Neural cell (in vitro differentiated cells): ENCODE data around the gene ACOX1. TPM values are rescaled to one million over a fixed set of nuclear protein-coding genes. Genes with fewer than 3 reads are reported as not detected.

ENCODE experiments used
- H2AFZ ChIP-seq: fragments of 200-600, 300-800 bp; sonication (generic), shearing (Covaris generic); 2 replicates; pipeline ENCODE4 v1.6.0; 2014; ENCODE audit warnings: low read depth, mild to moderate bottlenecking, antibody characterized with exemption, low read length, moderate library complexity
- H3F3A ChIP-seq: fragments of 200-600 bp; shearing (Covaris generic); 2 replicates; pipeline ENCODE4 v1.6.1; 2016; ENCODE audit warnings: mild to moderate bottlenecking, moderate library complexity, mixed read lengths, antibody characterized with exemption, low read length; ENCODE audit not compliant: insufficient read depth, poor library complexity, severe bottlenecking
- H3K27ac ChIP-seq: fragments of 200-600, 300-800 bp; sonication (generic), shearing (Covaris generic); 2 replicates; pipeline ENCODE4 v1.5.1; 2014; ENCODE audit warnings: mild to moderate bottlenecking, low read length, moderate library complexity
- H3K27me3 ChIP-seq: fragments of 300-800, 200-600 bp; sonication (generic), shearing (Covaris generic); 2 replicates; pipeline ENCODE4 v1.6.0; 2014; ENCODE audit warnings: mild to moderate bottlenecking, low read depth, low read length, moderate library complexity; ENCODE audit not compliant: insufficient read depth
- H3K36me3 ChIP-seq: fragments of 300-800, 200-600 bp; sonication (generic), shearing (Covaris generic); 2 replicates; pipeline ENCODE4 v1.5.1; 2014; ENCODE audit warnings: mild to moderate bottlenecking, antibody characterized with exemption, low read length, moderate library complexity; ENCODE audit not compliant: insufficient read depth
- H3K4me2 ChIP-seq: fragments of 300-800, 200-600 bp; sonication (generic), shearing (Covaris generic); 2 replicates; pipeline ENCODE4 v1.6.0; 2014; ENCODE audit warnings: mild to moderate bottlenecking, low read length
- H3K4me3 ChIP-seq: fragments of 300-800, 200-600 bp; sonication (generic), shearing (Covaris generic); 2 replicates; pipeline ENCODE4 v1.5.1; 2014; ENCODE audit warnings: mild to moderate bottlenecking, low read length, moderate library complexity
- H3K79me2 ChIP-seq: fragments of 200-600 bp; shearing (Covaris generic); replicated peaks from 2 replicates; pipeline ENCODE4 v1.6.0; 2014; ENCODE audit warnings: mild to moderate bottlenecking, low read length, moderate library complexity; ENCODE audit not compliant: insufficient read depth
- H3K9ac ChIP-seq: fragments of 300-800, 200-600 bp; sonication (generic), shearing (Covaris generic); 2 replicates; pipeline ENCODE4 v1.6.1; 2016; ENCODE audit warnings: mild to moderate bottlenecking, low read length, mixed read lengths
- H3K9me2 ChIP-seq: fragments of 200-600 bp; shearing (Covaris generic); 2 replicates; pipeline ENCODE4 v1.6.1; 2016; ENCODE audit warnings: mild to moderate bottlenecking, low read length, mixed read lengths; ENCODE audit not compliant: insufficient read depth
- H3K9me3 ChIP-seq: fragments of 200-600, 300-800 bp; sonication (generic), shearing (Covaris generic); 2 replicates; pipeline ENCODE4 v1.6.1; 2016; ENCODE audit warnings: mild to moderate bottlenecking, mixed run types, low read length, moderate library complexity, mixed read lengths
- H4K20me1 ChIP-seq: fragments of 200-600 bp; shearing (Covaris generic); 2 replicates; pipeline ENCODE4 v1.6.1; 2016; ENCODE audit warnings: mild to moderate bottlenecking, mixed run types; ENCODE audit not compliant: insufficient read depth
- EP300 ChIP-seq: fragments of 450-650 bp; conservative IDR thresholded peaks from 2 replicates; pipeline ENCODE4 v1.6.1; 2014; ENCODE audit warnings: antibody characterized with exemption, mild to moderate bottlenecking, moderate library complexity; ENCODE audit not compliant: poor library complexity, severe bottlenecking
- EZH2 ChIP-seq: fragments of 200-600, 300-800 bp; shearing (Covaris generic), sonication (generic); IDR thresholded peaks from 2 replicates; pipeline ENCODE4 v1.6.1; 2014; ENCODE audit warnings: antibody characterized with exemption, low read length, borderline replicate concordance, mild to moderate bottlenecking; ENCODE audit not compliant: insufficient read depth, poor library complexity, severe bottlenecking
- MXI1 ChIP-seq: fragments of 450-650 bp; conservative IDR thresholded peaks from 2 replicates; pipeline ENCODE4 v1.6.1; 2014; ENCODE audit warnings: antibody characterized with exemption, mild to moderate bottlenecking; ENCODE audit not compliant: poor library complexity, severe bottlenecking
- POLR2AphosphoS5 ChIP-seq: IDR thresholded peaks from 2 replicates; pipeline ENCODE4 v1.6.1; 2012
- RAD21 ChIP-seq: fragments of 450-650 bp; conservative IDR thresholded peaks from 2 replicates; pipeline ENCODE4 v1.6.1; 2014; ENCODE audit warnings: antibody characterized with exemption, mild to moderate bottlenecking, moderate library complexity
- SMC3 ChIP-seq: fragments of 450-650 bp; conservative IDR thresholded peaks from 2 replicates; pipeline ENCODE4 v1.6.1; 2014; ENCODE audit warnings: antibody characterized with exemption, mild to moderate bottlenecking, moderate library complexity; ENCODE audit not compliant: poor library complexity
- TAF1 ChIP-seq: IDR thresholded peaks from 2 replicates; pipeline ENCODE4 v1.6.1; 2012; ENCODE audit warnings: low read depth
- polyA plus RNA-seq: library from polyadenylated mRNA; depleted of rRNA; stranded (reverse); fragments of >200 nt; gene quantifications from 2 replicates; pipeline ENCODE4 v1.2.3, GENCODE V29; 2014
- TF ChIP-seq, protein P1 (sequence below): fragments of 450-650 bp; IDR thresholded peaks from 2 replicates; pipeline ENCODE4 v1.5.1; 2014; ENCODE audit warnings: antibody characterized with exemption, mild to moderate bottlenecking, moderate library complexity; ENCODE audit not compliant: poor library complexity, severe bottlenecking
- TF ChIP-seq, protein P2 (sequence below): IDR thresholded peaks from 2 replicates; pipeline ENCODE4 v1.6.1; 2012; ENCODE audit warnings: borderline replicate concordance

The ACOX1 gene
- polyA plus RNA-seq, 1 donor from 2014 or later: 31.2 TPM

DNA sequence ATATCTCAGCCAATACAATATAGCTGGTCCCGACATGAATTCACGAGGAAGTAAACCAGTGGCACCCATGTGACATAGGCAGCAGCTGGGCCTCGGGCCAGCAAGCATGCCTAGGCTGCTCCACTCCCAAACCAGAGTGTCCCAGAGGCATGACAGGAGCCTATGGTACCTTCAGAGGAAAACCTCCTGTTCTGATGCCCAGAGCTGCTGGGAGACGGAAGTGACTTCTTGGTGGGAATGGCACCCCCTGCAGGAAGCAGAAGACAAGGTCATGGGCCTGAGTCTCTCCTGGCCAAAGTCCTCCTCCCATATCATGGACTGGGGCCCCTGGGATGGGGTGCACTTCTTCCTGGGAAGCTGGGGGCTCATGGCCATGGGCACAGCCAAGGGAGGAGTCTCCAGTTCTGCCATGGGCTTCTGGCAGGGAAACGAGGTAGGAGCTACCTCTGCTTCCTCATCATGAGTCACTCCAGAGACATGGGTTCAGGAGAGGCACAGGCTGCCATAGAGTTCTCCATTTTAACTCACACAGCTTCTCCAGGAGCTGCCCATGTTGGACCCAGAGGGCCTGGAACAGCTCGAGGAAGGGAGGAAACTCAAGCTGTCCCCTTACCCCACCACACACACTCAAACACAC is 51.6 kb downstream of the ACOX1 start:
- Histone ChIP-seq H3K27me3 (no peaks in the 10 kb centered on the region), H3K9me2 (no peaks in the 10 kb centered on the region), H4K20me1 (no peaks in the 10 kb centered on the region), H3K79me2 (no peaks in the 10 kb centered on the region), H3K9ac (no peak overlapping the region), H3K9me3 (no peaks in the 10 kb centered on the region), H3K27ac (no peak overlapping the region), H3K36me3 (no peaks in the 10 kb centered on the region), H3K4me3 (no peak overlapping the region), H2AFZ (no peak overlapping the region), H3F3A (no peaks in the 10 kb centered on the region), H3K4me2 (no peak overlapping the region)
- TF ChIP-seq MXI1 (no peak), SMC3 (no peak), TAF1 (no peak), EP300 (no peak), EZH2 (no peak), POLR2AphosphoS5 (no peak), RAD21 (no peak)
- TF ChIP-seq, protein P1, sequence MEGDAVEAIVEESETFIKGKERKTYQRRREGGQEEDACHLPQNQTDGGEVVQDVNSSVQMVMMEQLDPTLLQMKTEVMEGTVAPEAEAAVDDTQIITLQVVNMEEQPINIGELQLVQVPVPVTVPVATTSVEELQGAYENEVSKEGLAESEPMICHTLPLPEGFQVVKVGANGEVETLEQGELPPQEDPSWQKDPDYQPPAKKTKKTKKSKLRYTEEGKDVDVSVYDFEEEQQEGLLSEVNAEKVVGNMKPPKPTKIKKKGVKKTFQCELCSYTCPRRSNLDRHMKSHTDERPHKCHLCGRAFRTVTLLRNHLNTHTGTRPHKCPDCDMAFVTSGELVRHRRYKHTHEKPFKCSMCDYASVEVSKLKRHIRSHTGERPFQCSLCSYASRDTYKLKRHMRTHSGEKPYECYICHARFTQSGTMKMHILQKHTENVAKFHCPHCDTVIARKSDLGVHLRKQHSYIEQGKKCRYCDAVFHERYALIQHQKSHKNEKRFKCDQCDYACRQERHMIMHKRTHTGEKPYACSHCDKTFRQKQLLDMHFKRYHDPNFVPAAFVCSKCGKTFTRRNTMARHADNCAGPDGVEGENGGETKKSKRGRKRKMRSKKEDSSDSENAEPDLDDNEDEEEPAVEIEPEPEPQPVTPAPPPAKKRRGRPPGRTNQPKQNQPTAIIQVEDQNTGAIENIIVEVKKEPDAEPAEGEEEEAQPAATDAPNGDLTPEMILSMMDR: no peak
- TF ChIP-seq, protein P2, sequence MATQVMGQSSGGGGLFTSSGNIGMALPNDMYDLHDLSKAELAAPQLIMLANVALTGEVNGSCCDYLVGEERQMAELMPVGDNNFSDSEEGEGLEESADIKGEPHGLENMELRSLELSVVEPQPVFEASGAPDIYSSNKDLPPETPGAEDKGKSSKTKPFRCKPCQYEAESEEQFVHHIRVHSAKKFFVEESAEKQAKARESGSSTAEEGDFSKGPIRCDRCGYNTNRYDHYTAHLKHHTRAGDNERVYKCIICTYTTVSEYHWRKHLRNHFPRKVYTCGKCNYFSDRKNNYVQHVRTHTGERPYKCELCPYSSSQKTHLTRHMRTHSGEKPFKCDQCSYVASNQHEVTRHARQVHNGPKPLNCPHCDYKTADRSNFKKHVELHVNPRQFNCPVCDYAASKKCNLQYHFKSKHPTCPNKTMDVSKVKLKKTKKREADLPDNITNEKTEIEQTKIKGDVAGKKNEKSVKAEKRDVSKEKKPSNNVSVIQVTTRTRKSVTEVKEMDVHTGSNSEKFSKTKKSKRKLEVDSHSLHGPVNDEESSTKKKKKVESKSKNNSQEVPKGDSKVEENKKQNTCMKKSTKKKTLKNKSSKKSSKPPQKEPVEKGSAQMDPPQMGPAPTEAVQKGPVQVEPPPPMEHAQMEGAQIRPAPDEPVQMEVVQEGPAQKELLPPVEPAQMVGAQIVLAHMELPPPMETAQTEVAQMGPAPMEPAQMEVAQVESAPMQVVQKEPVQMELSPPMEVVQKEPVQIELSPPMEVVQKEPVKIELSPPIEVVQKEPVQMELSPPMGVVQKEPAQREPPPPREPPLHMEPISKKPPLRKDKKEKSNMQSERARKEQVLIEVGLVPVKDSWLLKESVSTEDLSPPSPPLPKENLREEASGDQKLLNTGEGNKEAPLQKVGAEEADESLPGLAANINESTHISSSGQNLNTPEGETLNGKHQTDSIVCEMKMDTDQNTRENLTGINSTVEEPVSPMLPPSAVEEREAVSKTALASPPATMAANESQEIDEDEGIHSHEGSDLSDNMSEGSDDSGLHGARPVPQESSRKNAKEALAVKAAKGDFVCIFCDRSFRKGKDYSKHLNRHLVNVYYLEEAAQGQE: no peak

DNA sequence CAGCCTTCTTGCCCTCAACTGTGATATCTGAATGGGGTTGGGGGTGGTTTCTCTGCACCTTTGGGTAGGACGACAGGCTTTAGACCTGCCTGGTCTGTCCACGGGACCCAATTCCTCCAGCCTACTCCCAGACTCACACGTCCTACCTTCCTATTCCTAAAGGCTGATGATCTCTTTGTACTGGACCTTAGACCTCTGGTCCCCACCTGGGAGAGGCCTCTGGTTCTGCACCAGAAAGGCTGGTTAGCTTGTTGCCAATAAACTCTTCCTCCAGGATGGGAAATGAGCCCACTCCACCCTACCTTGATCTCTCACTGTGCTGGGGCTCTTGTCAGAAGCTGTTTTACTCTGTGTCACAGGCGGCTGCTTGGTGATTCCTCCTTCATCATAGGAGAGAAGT is 52.5 kb downstream of the ACOX1 start:
- Histone ChIP-seq H3K4me2 (no peak overlapping the region), H3K79me2 (no peaks in the 10 kb centered on the region), H3K27me3 (no peaks in the 10 kb centered on the region), H3K9ac (no peak overlapping the region), H3K4me3 (no peak overlapping the region), H3K9me3 (no peaks in the 10 kb centered on the region), H4K20me1 (no peaks in the 10 kb centered on the region), H3K36me3 (no peaks in the 10 kb centered on the region), H3F3A (no peaks in the 10 kb centered on the region), H3K27ac (no peak overlapping the region), H3K9me2 (no peaks in the 10 kb centered on the region), H2AFZ (no peak overlapping the region)
- TF ChIP-seq, protein P1: no peak
- no peak for TF ChIP-seq POLR2AphosphoS5
- no peak for TF ChIP-seq SMC3
- no peak for TF ChIP-seq MXI1
- TF ChIP-seq RAD21: no peak
- no peak for TF ChIP-seq EP300
- TF ChIP-seq, protein P2: no peak
- no peak for TF ChIP-seq EZH2
- no peak for TF ChIP-seq TAF1
